A549 (cell line): ENCODE data around the gene SP2.

Source experiments
- CHD2 ChIP-seq: fragments of 150-350 bp; IDR thresholded peaks from 2 replicates; pipeline ENCODE4 v1.6.1; 2014; ENCODE audit warnings: low read length; ENCODE audit not compliant: partially characterized antibody
- PHF8 ChIP-seq: fragments of 200-600 bp; sonication (generic); IDR thresholded peaks from 2 replicates; pipeline ENCODE4 v1.6.1; 2016; ENCODE audit warnings: low read depth, mild to moderate bottlenecking, antibody characterized with exemption, moderate library complexity, borderline replicate concordance

DNA sequence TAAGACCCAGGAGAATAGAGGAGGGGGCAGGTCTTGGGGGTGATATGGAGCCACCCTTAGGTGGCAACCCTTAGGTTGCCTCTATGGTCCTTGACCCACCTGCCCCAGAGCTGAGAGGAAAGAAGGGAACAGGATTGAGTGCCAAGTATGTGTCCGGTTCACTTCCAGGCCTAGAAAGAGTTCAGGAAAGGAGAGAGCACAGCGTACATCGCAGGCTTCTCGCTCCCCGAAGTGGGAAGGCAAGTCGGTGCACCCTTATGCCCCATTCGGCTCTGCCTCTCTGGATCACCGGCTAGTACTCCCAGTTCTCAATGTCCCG lies 45.7 kb upstream of the SP2 start:
- TF ChIP-seq PHF8 (no peak), CHD2 (no peak)
